Endothelial cell of umbilical vein (primary cell): ENCODE data around the gene ZNF365. TPM values are rescaled to one million over a fixed set of nuclear protein-coding genes. Genes with fewer than 3 reads are reported as not detected.

Experiments used
- BruUV-seq: library from RNA; stranded (reverse); fragments of 400-500 nt; replicated peaks from 2 replicates; lab custom pipeline; 2021; lab: Mats Ljungman, UMichigan
- CTCF ChIA-PET: fragments of 300-600, 350-600 bp; sonication (Branson Sonifier 250); formaldehyde crosslinking; loops from one replicate; lab custom pipeline; 2021; ENCODE audit warnings: antibody characterized with exemption, inconsistent platforms; lab: Charles Lee
- POLR2A ChIA-PET: fragments of 300-600, 350-600 bp; sonication (Branson Sonifier 250); formaldehyde crosslinking; loops from one replicate; lab custom pipeline; 2021; ENCODE audit warnings: antibody characterized with exemption, inconsistent platforms; lab: Charles Lee
- DNase-seq: peaks from one replicate; pipeline ENCODE4 v3.0.0-alpha.2; 2011; ENCODE audit warnings: low read depth, low spot score
- FAIRE-seq: peaks from 2 replicates; lab custom pipeline; 2011; peaks lifted over from hg19 to GRCh38; lab: Jason Lieb, UNC
- H2AFZ ChIP-seq: 2 replicates; pipeline ENCODE4 v1.6.0; 2012; ENCODE audit warnings: low read depth, low read length, control low read depth, inconsistent platforms
- H3K27ac ChIP-seq: 2 replicates; pipeline ENCODE4 v1.5.1; 2011; ENCODE audit warnings: low read depth, mild to moderate bottlenecking, control low read depth, low read length, moderate library complexity; ENCODE audit not compliant: insufficient read depth
- H3K27me3 ChIP-seq, 2 experiments: 2 replicates each; pipeline versions ENCODE4 v1.6.0 to v1.6.1; 2011; ENCODE audit warnings: low read length in 2 of 2, mixed read lengths in 1 of 2; ENCODE audit not compliant: control insufficient read depth in 2 of 2, insufficient read depth in 2 of 2
- H3K36me3 ChIP-seq, 2 experiments: 2 replicates in 1 of 2; 3 replicates in 1 of 2; pipeline ENCODE4 v1.5.1; 2011; ENCODE audit warnings: low read length in 2 of 2, mild to moderate bottlenecking in 1 of 2, moderate library complexity in 1 of 2; ENCODE audit not compliant: control insufficient read depth in 2 of 2, insufficient read depth in 2 of 2; ENCODE audit errors: extremely low read depth in 1 of 2
- H3K4me1 ChIP-seq: 3 replicates; pipeline ENCODE4 v1.5.1; 2011; ENCODE audit warnings: mild to moderate bottlenecking, low read length; ENCODE audit not compliant: control insufficient read depth, insufficient read depth; ENCODE audit errors: extremely low read depth
- H3K4me2 ChIP-seq: 2 replicates; pipeline ENCODE4 v1.6.1; 2011; ENCODE audit warnings: low read length, control low read depth, mixed read lengths; ENCODE audit not compliant: insufficient read depth
- H3K4me3 ChIP-seq, 3 experiments: fragments of 200-600 bp in 1 of 3; sonication (generic), shearing (Covaris generic) in 1 of 3; replicated peaks in 1 of 3; 2 replicates each; pipeline ENCODE4 v1.5.1; 2011 to 2016; ENCODE audit warnings: control low read depth in 3 of 3, low read length in 3 of 3, mild to moderate bottlenecking in 2 of 3, inconsistent platforms in 1 of 3, low read depth in 1 of 3, moderate library complexity in 1 of 3; ENCODE audit not compliant: insufficient read depth in 1 of 3
- H3K79me2 ChIP-seq: 2 replicates; pipeline ENCODE4 v1.6.0; 2012; ENCODE audit warnings: low read length, inconsistent platforms; ENCODE audit not compliant: control insufficient read depth, insufficient read depth
- H3K9ac ChIP-seq: replicated peaks from 2 replicates; pipeline ENCODE3; 2011; ENCODE audit warnings: low read length, control low read depth; ENCODE audit not compliant: insufficient read depth; ENCODE audit errors: extremely low read depth
- H3K9me1 ChIP-seq: replicated peaks from 3 replicates; pipeline ENCODE4 v1.6.0; 2011; ENCODE audit warnings: mild to moderate bottlenecking, low read length; ENCODE audit not compliant: control insufficient read depth, insufficient read depth; ENCODE audit errors: extremely low read depth
- H3K9me3 ChIP-seq: replicated peaks from 2 replicates; pipeline ENCODE4 v1.5.1; 2012; ENCODE audit warnings: low read length, inconsistent platforms; ENCODE audit not compliant: control insufficient read depth, insufficient read depth
- H4K20me1 ChIP-seq: replicated peaks from 2 replicates; pipeline ENCODE3; 2011; ENCODE audit warnings: mild to moderate bottlenecking, low read length; ENCODE audit not compliant: control insufficient read depth, insufficient read depth; ENCODE audit errors: extremely low read depth
- EZH2 ChIP-seq: IDR thresholded peaks from 2 replicates; pipeline ENCODE4 v1.6.1; 2012; ENCODE audit warnings: borderline replicate concordance, low read depth, mild to moderate bottlenecking, moderate library complexity, low read length, inconsistent platforms; ENCODE audit not compliant: severe bottlenecking
- FOS ChIP-seq: IDR thresholded peaks from 2 replicates; pipeline ENCODE4 v1.6.1; 2011; ENCODE audit warnings: mild to moderate bottlenecking, low read length, moderate library complexity, borderline replicate concordance; ENCODE audit not compliant: insufficient read depth
- GATA2 ChIP-seq: IDR thresholded peaks from 2 replicates; pipeline ENCODE4 v1.7.0; 2011; ENCODE audit warnings: low read depth, mild to moderate bottlenecking, moderate library complexity, mixed read lengths, low read length; ENCODE audit not compliant: insufficient read length, insufficient read depth
- JUN ChIP-seq: IDR thresholded peaks from 2 replicates; pipeline ENCODE4 v1.6.1; 2011; ENCODE audit warnings: borderline replicate concordance, low read depth; ENCODE audit not compliant: insufficient read length, insufficient read depth
- MYC ChIP-seq: IDR thresholded peaks from one replicate; pipeline ENCODE4 v1.6.1; 2011; ENCODE audit warnings: mild to moderate bottlenecking, low read depth, low read length
- POLR2A ChIP-seq: IDR thresholded peaks from 2 replicates; pipeline ENCODE4 v1.6.1; 2012; ENCODE audit warnings: low read depth, mild to moderate bottlenecking, control low read depth, low read length
- POLR2AphosphoS5 ChIP-seq: IDR thresholded peaks from 2 replicates; pipeline ENCODE4 v1.6.1; 2012; ENCODE audit warnings: low read depth, mild to moderate bottlenecking, control low read depth, low read length, moderate library complexity; ENCODE audit not compliant: insufficient read depth
- dilution Hi-C: fragments of 300-500 bp; cut with MboI; formaldehyde crosslinking; loops from one replicate; pipeline ENCODE4 v1.15.0; 2019; ENCODE audit warnings: low sequenced_read_pairs; ENCODE audit not compliant: extremely low pct_ligation_motif_present
- intact Hi-C: fragments of 100-400 bp; cut with micrococcal nuclease; formaldehyde crosslinking; loops from one replicate; pipeline ENCODE4 v1.10.0; 2022
- polyA plus RNA-seq, 4 experiments: library from polyadenylated mRNA; depleted of rRNA in 3 of 4; stranded (reverse) in 3 of 4; unstranded in 1 of 4; fragments of >200 nt; gene quantifications; 2 replicates each; pipeline versions ENCODE4 v1.2.1 to v1.2.3, GENCODE V29; 2011 to 2012; ENCODE audit warnings: missing spikeins in 1 of 4
- total RNA-seq: library from RNA; stranded (reverse); gene quantifications from 2 replicates; pipeline ENCODE4 v1.2.3, GENCODE V29; 2021
- TF ChIP-seq, protein P1 (sequence below), 2 donors: IDR thresholded peaks; 1 replicate in 1 of 2; 2 replicates in 1 of 2; pipeline ENCODE4 v1.5.1; 2011; ENCODE audit warnings: low read length in 2 of 2, mild to moderate bottlenecking in 2 of 2, moderate library complexity in 2 of 2, control low read depth in 1 of 2, inconsistent platforms in 1 of 2, low read depth in 1 of 2; ENCODE audit not compliant: insufficient read depth in 1 of 2; ENCODE audit errors: extremely low read depth in 1 of 2
- TF ChIP-seq, protein P2 (sequence below): IDR thresholded peaks from 2 replicates; pipeline ENCODE4 v1.6.1; 2011; ENCODE audit not compliant: insufficient read depth, insufficient read length

ZNF365 gene
- total and polyA plus RNA-seq, 2 donors (not counting 3 experiments of a cell fraction or from before 2014, with no cell fraction given): 1.3 to 2.9 TPM

DNA sequence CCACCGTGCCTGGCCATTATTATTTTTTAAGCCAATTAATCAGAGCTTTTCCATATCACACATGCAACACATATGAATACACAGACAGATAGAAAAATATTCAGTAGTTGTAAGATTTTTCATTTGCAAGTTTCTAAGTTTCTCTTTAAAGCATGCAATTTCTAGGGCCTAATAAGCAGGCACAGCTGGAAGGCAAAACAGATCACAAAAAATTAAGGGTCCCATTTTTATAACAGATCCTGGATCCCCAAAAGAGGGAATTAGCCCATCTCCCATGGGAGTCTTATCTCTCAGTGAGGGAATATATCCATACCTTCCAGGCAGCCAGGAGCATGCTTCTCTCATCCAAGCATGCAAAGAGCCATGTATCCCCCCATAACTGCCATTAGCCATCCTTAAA, 31.2 kb upstream of the ZNF365 start:
- H3K36me3 ChIP-seq: no peaks in the 10 kb centered on the region
- H3K9me1 ChIP-seq: no peaks in the 10 kb centered on the region

More for the DNA sequence above, 31.2 kb upstream of the ZNF365 start:
- no TSS peak for BruUV-seq
- no peak overlapping the region for H3K9ac ChIP-seq
- DNase-seq: no peak
- H3K27ac ChIP-seq: no peak overlapping the region
- dilution Hi-C loops (no loop called here), intact Hi-C loops (no loop called here)
- TF ChIP-seq, protein P1, sequence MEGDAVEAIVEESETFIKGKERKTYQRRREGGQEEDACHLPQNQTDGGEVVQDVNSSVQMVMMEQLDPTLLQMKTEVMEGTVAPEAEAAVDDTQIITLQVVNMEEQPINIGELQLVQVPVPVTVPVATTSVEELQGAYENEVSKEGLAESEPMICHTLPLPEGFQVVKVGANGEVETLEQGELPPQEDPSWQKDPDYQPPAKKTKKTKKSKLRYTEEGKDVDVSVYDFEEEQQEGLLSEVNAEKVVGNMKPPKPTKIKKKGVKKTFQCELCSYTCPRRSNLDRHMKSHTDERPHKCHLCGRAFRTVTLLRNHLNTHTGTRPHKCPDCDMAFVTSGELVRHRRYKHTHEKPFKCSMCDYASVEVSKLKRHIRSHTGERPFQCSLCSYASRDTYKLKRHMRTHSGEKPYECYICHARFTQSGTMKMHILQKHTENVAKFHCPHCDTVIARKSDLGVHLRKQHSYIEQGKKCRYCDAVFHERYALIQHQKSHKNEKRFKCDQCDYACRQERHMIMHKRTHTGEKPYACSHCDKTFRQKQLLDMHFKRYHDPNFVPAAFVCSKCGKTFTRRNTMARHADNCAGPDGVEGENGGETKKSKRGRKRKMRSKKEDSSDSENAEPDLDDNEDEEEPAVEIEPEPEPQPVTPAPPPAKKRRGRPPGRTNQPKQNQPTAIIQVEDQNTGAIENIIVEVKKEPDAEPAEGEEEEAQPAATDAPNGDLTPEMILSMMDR (IDR thresholded peaks at IDR 0.05; ENCODE audit: extremely low read depth in 1 of 2, insufficient read depth in 1 of 2, low read depth in 1 of 2, low read length in 2 of 2): no peak
- no peak for TF ChIP-seq EZH2
- TF ChIP-seq GATA2: no peak
- TF ChIP-seq, protein P2, sequence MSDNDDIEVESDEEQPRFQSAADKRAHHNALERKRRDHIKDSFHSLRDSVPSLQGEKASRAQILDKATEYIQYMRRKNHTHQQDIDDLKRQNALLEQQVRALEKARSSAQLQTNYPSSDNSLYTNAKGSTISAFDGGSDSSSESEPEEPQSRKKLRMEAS: no peak
- TF ChIP-seq JUN: no peak
- no peak for TF ChIP-seq POLR2A
- TF ChIP-seq FOS: no peak
- TF ChIP-seq POLR2AphosphoS5: no peak
- no peak for TF ChIP-seq MYC
- H3K27me3 ChIP-seq: no peaks in the 10 kb centered on the region
- no peak overlapping the region for H2AFZ ChIP-seq
- H3K9me3 ChIP-seq: no peaks in the 10 kb centered on the region
- FAIRE-seq: no peak
- ChIA-PET POLR2A (no interaction called here), CTCF (no interaction called here)
- H3K79me2 ChIP-seq: no peaks in the 10 kb centered on the region
- H3K4me1 ChIP-seq: no peaks in the 10 kb centered on the region
- no peak overlapping the region for H3K4me3 ChIP-seq
- H3K4me2 ChIP-seq: no peak overlapping the region
- no peaks in the 10 kb centered on the region for H4K20me1 ChIP-seq
